Cerebellar nuclear complex (tissue), 1 donor: ENCODE results near the gene LTBP1.
"Not testable (repeated sequence)": the region's sequence is repeated elsewhere in the genome, so short reads cannot be mapped to it uniquely, and the experiment has no call there.

ENCODE experiments used
- DNase-seq, 2 experiments: peaks; one replicate each; lab custom pipeline; 2025; lab: John Stamatoyannopoulos, UW

Gene LTBP1, protein sequence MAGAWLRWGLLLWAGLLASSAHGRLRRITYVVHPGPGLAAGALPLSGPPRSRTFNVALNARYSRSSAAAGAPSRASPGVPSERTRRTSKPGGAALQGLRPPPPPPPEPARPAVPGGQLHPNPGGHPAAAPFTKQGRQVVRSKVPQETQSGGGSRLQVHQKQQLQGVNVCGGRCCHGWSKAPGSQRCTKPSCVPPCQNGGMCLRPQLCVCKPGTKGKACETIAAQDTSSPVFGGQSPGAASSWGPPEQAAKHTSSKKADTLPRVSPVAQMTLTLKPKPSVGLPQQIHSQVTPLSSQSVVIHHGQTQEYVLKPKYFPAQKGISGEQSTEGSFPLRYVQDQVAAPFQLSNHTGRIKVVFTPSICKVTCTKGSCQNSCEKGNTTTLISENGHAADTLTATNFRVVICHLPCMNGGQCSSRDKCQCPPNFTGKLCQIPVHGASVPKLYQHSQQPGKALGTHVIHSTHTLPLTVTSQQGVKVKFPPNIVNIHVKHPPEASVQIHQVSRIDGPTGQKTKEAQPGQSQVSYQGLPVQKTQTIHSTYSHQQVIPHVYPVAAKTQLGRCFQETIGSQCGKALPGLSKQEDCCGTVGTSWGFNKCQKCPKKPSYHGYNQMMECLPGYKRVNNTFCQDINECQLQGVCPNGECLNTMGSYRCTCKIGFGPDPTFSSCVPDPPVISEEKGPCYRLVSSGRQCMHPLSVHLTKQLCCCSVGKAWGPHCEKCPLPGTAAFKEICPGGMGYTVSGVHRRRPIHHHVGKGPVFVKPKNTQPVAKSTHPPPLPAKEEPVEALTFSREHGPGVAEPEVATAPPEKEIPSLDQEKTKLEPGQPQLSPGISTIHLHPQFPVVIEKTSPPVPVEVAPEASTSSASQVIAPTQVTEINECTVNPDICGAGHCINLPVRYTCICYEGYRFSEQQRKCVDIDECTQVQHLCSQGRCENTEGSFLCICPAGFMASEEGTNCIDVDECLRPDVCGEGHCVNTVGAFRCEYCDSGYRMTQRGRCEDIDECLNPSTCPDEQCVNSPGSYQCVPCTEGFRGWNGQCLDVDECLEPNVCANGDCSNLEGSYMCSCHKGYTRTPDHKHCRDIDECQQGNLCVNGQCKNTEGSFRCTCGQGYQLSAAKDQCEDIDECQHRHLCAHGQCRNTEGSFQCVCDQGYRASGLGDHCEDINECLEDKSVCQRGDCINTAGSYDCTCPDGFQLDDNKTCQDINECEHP (N-terminal part only)

DNA sequence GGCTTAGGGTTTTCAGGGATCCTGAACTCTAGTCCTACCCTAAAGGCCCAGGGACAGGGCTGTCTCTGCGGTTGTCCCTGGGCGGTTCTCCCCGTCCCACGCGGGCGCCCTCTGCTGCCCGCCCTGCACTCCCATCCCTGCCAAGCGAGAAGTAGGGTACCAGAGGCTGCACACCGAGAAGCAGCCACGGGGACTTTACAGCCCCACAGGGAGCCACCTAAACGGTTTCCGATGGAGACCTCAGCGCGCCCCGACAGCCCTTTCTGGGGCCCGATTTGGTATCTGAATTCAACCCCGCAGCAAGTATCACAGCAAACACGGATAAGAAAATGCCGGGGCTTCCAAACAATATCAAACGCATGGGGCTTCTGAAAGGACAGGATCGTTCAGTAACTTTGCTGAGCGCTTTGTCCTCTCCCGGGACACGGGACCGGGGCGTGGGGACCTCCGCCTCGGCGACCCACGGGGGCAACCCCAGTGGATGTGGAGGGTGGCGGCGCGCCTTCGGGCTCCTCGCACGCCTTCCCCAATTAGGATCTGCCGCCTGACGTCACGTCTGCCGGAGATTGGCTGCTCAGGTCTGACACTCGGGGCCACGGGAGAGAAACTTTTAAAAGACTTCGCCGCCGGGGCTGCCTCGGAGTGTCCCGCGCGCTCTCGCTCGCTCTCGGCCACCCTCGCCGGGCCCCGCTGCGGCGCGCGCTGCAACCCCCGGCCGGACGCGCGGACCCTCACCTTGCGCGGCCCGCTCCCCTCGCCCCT, at the start of gene LTBP1:
Gene LTBP1 (plus strand): TSS at position 640 of the 762 bp plus-strand sequence. CDS start 372 bp downstream, outside the sequence.
- DNase-seq = no peak

DNA sequence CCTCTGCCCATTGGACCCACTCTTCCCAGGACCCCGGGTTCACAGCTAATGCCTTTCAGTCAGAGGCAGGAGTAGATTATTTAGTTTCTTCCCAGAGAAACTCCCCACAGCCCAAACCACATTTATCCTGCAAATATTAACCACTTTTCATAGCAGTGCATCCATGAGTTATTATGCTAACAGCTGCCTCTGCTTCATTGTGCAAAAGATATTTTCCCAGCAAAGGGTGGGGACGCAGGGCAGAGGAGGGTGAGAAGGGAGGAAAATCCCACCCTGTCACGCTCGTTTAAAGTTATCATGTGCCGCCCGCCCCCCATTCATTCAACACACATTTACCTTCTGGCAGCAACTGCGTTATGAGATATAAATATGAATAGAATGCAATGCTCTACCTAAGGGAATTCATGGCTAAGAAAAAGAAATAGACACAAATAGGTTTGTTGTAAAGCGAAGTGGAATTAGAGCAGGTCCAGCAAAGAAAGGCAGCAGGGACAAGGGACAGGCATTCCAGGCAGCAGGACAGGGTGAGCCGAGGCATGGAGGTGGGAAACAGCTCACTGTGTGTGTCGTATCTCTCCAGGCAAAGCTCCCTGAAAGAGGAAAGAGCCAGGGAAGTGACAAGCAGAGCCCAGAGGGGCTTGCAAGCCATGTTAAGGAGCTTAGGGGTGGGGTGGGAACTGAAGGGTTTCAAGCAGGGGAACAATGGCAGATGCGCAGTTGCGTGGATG, 46.3 kb upstream of the LTBP1 start:
- no peak for DNase-seq

DNA sequence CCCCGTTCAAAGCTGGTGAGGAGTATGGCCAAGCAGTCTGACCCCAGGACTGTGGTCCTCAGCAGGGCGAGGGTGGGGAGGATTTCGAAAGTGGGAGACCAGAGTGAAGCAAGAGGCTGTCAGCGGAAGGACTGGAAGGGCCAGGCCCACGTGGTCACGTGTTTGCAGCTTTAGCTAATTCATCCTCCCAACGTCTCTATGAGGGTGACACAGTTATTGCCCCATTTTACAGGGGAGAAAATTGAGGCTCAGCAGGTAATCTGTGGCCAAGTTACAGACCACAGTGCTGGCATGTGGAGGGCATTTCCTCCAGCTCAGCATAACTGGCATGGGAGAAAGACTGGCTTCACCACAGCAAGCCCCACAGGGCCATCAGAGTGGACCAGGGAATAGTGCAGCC, 45.4 kb upstream of the LTBP1 start:
- DNase-seq = no peak

DNA sequence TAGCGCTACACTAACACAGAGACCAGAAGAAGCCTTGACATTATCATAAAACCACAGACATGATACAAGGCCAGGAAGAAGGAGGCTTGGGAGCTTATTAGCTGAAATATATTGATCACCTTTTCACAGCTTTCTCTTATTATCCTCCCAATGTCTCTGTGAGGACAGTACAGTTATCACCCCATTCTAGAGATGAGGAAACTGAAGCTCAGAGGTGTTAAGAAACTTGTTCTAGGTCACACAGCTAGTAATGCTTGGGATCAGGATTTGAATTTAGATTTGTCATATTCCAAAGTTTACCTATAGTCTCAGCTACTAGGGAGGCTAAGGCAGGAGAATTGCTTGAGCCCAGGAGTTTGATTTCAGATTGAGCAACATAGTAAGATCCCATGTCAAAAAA, 44.6 kb upstream of the LTBP1 start:
- no peak for DNase-seq

DNA sequence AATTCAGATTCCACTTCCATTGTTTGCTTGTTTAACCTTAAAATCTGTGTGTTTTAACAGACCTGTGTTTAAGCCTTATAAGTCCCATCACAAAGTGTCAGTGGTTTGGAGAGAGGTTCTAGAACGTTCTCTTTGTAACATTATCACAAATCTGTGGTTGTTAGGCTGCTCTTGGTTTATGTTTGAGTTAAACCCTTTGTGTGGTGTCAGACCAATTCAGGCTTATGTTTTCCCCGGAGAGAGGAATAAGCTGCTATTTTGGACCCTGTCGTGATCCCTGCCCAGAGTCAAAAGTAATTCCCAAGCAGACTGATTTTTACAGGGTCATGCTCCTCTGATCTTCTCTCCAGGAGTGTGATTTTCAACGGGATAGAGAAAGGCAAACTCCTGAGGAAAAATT, 43.8 kb upstream of the LTBP1 start:
- no peak for DNase-seq

DNA sequence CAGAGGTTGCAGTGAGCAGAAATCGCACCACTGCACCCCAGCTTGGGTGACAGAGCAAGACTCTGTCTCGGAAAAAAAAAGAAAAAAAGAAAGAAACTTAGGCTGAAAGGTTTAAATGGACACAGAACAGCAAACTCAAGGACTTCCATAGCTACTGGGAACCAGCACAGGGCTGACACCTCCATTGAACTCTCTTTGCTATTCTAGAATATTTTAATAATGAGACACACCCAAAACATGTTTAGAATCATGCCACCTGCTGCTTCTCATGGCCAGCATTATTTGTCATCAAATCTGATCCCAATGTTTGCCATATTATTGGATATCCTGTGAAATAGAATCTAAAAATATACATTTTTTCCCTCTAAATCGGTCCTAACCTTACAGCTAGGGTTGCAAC, 42.7 kb upstream of the LTBP1 start:
- no peak for DNase-seq

DNA sequence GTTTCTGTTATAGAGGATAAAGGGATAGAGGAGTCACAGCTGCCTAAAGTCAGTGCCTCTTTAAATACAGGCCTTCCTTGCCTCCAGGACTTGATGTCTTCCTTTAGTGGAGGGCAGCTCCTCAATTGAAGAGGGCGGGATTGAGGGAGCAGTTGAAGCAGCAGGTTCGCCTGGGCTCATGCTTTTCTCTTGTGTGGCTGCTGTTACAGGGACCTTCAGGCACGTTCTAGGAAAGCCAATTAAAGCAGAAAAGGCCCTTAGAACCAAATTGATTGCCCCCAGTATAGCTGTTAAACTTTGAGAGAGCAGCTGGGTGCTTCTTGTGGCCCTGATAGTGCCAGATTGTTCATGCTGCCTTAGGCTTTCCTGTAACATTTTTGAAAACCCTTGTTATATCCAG, 42.0 kb upstream of the LTBP1 start:
- DNase-seq = no peak

DNA sequence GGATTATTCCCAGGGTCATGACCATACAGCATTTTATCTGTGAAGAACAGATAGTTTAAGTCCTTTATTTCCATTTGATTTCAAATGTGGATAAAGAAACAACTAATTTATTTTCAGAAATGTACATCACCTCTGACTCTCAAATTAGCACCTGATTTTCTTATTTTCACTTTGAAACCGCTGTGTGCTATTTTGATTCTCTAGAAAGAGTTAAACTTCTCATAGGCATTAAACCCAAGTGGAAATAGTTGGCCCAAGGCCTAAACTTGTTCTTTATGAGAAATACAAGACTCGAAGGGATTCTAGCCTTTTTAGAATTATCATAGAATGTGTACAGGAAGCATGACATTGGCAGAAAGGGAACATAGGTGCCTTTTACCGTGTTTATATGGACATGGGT, 41.5 kb upstream of the LTBP1 start:
- DNase-seq = no peak

DNA sequence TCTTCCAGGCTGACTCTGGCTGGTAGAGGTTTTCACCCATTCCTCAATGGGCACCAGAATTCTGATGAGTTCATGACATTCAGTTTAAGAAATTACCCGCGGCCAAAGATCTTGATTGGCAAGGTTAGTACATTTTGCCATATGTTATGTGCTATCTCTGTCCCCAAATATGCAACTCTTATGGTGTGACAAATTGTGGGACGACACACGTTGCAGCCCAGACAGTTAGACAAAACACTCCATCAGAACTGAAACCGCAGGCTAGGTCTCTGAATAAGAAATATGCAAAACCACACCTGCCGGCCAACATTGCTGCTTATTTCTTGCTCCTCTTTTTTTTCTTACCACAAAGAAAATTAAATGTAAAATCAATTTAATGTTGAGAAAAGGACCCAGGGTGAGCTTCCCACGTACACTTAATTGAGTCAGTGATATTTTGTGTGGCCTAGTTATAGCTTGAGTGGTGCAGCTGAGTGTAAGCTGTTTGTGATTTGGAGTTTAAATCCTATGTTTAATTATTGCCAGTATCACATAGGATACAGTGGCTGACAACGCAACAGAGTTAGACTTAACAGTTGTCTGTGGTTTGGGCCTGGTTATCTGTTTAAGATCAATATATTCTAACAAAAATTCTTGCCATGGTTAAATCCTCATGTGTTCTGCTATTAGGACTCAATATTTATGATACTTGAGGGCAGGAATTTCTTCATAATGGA, 35.7 kb upstream of the LTBP1 start:
- DNase-seq = no peak

DNA sequence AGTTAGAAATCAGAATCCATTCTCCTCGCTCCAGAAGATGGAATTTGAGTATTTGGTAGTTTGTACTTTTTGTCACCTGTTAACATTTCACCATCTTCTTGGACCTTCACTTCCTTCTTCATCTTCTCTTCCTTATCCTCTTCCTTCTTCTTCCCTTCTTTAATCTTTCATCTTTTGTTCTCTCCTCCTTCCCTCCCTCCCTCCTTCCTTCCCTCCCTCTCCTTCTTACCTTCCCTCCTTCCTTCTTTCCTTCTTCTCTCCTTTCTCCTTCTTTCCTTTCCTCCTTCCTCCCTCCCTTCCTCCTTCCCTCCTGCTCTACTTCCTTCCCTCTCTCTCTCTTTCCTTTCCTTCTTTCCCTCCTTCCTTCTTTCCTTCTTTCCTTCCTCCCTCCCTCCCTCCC, 31.1 kb upstream of the LTBP1 start:
- no peak for DNase-seq

DNA sequence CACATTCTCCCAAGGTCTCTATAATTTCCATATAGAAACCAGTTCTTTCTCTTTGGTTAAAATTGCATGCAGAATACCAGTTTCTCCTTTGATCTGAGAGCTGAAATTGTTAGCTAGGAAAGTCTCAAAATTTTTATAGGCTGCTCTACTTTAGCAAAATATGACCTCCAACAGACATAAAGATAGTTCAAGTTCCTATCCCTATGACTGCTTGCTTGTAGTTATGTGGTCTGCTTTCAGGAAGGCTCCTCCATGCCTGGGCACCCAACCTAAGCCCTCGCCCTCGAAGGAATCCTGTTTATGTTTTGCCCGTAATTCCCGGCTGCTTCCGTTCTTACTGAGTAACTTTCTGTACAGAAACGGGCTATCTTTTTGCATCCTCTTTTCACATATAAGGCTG, 28.0 kb upstream of the LTBP1 start:
- no peak for DNase-seq

DNA sequence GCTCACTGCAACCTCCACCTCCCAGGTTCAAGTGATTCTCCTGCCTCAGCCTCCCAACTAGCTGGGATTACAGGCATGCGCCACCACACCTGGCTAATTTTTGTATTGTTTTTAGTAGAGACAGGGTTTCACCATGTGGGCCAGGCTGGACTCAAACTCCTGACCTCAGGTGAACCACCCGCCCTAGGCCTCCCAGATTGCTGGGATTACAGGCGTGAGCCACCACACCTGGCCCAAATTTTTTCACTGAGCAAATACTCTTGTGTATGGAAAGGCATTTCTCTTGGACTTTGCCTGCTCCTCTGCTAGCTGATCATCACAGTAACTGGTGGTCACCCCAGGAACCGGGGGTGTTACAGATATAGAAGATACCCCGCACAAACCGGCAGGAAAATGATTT, 26.9 kb upstream of the LTBP1 start:
- not testable (repeated sequence) for DNase-seq

DNA sequence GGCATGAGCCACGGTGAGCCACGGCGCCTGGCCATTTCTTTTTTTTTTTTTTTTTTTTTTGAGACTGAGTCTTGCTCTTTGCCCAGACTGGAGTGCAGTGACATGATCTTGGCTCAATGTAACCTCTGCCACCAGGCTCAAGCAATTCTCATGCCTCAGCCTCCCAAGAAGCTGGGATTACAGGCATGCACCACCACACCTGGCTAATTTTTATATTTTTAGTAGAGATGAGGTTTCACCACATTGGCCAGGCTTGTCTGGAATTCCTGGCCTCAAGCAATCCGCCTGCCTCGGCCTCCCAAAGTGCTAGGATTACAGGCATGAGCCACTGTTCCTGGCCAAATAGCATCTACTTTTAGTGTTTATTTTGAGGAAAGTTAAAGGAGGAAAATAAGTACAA, 25.3 kb upstream of the LTBP1 start:
- not testable (repeated sequence) for DNase-seq

DNA sequence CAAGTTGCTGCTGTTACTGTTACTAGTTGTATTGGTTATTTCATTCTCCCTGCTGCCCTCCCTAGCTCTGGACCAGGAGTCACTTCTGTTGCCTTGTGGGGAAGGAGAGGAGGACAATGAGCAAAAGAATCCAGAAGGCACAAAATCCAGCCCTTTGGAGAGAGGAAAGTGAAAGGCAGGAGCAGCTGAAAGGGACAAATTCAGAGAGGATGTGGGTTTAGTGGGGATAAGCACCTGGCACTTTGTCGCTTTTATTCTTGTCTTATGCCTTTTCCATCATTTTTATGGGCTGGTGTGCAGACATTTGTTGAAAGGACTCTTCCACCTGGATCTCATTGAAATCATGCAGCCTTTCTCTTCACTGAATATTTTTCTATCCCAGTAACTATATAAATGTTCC, 24.3 kb upstream of the LTBP1 start:
- DNase-seq = no peak

DNA sequence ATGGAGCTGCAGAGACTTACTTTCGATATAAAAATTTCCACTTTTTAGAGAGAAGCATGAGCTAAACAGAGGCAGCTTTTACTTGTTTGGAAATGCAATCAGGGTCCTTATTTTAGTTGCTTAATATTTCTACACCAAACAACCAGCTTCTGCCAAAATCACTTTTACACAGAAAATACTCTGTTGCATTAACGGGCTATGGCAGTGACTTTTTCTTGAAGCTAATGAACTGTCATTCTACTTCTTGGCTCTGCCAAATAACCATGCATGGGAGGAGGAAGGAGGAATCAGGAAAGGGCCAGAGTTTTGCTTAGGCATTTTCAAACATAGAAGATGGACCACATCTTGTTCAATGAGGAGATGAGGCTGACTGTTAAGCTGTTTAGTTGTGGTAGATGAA, 23.6 kb upstream of the LTBP1 start:
- DNase-seq = no peak

DNA sequence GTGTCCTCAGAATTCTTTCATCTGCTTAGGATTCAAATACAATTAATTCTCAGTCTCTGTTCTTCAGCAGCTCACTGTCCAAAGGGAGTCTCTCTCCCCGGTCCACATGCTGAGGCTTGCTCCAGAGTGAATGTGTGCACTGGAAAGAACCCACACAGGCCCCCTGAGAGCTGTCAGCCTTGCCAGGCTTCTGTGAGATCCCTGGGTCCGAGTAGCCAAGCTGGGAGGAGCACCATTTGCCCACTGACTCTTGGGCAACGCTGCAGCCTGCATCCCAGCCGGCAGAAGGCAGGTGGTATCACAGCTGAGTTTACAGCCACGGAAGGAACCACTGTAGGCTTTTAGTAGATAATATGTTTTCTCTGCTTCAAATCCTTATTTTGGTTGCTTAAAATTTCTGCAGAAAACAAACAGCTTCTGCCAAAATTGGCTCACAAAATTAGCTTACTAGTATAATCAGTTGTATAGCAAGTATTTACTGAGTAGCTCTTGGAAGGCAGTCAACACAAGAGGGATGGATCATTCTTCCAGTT, 21.4 kb upstream of the LTBP1 start:
- no peak for DNase-seq

DNA sequence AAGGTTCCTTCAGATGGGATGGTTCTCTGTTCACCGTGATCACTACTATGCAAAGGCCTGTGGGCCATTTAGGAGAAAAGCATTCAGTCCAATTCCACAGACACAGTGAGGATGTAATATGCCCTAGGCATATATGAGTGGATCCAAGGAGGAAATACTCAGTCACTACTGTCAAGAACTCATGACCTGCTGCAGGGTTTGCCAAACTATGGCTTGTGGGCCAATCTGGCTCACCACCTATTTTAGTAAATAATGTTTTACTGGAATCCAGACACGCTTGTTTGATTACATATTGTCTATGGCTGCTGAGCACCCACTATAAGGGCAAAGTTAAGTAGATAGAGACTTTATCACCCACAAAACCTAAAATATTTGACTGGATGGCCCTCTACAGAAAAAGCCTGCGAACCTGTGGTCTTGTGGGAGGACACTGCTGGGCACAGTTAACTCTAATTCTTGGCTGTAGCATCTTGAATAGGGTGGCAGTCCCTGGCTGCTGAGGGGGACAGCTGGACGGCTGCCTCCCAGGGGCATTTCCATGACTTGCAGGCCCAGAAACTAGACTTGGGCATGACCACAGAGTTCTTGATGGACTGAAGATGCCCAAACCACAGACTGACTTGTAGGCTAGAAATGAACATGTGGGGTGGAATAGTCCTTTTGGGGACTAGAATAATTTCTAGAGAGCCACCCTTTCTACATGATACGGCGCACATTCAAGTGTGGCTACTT, 20.6 kb upstream of the LTBP1 start:
- DNase-seq = no peak

DNA sequence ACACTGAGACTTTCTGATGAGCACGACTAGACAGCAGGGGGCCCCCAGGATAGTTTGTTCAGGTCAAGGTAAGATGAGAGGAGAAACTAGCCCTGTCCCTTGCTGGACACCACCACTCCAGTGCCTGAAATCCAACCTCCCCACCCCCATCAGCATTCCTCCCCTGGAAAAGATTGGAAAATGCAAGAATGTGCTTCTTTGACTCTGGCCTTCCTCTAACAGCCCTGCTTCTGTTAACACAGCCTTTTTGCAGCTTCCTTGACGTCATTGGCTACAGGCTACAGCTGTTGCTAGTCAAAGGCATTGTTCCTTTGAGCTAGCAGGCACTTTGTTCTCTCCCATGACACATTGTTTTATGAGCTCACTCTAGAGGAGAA, 20.1 kb upstream of the LTBP1 start:
- DNase-seq = no peak

DNA sequence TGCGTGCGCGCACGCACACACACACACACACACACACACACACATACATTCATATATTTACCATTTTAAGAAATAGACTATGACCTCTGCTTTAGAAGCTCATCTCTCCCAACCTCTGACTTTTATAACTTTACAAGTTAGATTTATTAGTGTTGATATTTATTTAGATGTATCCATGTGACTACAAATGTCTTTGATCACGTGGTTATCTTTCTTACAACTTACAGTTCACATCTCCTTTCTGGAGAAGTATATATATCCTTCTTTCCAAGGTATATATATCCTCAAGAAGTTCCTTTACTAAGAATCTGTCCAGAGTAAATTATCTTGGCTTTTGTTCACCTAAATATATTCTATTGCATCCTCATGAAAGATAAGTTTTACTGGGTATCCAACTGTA, 16.3 kb upstream of the LTBP1 start:
- no peak for DNase-seq
